B cell (primary cell): ENCODE data around the gene GPC3.

Source experiments
- EZH2 ChIP-seq: IDR thresholded peaks from 2 replicates; pipeline ENCODE4 v1.6.1; 2012; ENCODE audit warnings: borderline replicate concordance, low read depth, mild to moderate bottlenecking, moderate library complexity, low read length; ENCODE audit not compliant: insufficient read depth, poor library complexity, severe bottlenecking
- TF ChIP-seq, protein P1 (sequence below): fragments of 200-600 bp; IDR thresholded peaks from one replicate; pipeline ENCODE4 v1.8.0; 2022; ENCODE audit warnings: antibody characterized with exemption, mild to moderate bottlenecking

DNA sequence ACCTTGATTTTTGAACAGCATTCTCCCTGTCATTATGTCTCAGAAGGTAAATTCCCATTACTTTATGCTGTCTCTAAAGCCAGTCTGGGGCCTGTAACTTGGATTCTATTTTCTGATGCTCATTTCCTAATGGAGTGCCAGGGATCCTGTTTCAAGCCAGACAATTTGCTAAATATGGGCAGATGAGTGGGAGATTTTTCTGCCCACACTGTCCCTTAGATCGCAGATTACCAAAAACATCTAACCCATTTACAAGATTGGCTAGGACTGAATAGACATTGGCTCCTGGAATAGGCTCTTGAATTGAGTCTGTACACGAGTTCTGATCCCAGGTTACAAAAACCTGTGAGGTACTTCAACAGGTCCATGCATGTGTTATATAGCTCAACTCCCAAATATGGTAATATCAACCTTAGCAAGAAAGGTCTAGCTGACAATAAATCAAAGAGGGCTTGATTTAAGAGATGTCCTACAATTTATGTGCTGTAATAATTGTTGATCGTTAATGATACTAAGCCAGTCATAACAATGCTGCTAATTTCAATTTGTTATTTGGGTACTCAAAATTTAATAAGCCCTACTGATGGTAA lies 5.7 kb downstream of the GPC3 start:
- TF ChIP-seq, protein P1, sequence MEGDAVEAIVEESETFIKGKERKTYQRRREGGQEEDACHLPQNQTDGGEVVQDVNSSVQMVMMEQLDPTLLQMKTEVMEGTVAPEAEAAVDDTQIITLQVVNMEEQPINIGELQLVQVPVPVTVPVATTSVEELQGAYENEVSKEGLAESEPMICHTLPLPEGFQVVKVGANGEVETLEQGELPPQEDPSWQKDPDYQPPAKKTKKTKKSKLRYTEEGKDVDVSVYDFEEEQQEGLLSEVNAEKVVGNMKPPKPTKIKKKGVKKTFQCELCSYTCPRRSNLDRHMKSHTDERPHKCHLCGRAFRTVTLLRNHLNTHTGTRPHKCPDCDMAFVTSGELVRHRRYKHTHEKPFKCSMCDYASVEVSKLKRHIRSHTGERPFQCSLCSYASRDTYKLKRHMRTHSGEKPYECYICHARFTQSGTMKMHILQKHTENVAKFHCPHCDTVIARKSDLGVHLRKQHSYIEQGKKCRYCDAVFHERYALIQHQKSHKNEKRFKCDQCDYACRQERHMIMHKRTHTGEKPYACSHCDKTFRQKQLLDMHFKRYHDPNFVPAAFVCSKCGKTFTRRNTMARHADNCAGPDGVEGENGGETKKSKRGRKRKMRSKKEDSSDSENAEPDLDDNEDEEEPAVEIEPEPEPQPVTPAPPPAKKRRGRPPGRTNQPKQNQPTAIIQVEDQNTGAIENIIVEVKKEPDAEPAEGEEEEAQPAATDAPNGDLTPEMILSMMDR = no peak
- TF ChIP-seq EZH2 = no peak
